NCI-H1417 (cell line): Measurements from ENCODE around the gene SPTBN5.
A peak's percentile ranks its signal among the peaks of the same experiment; 100 is the strongest.

Experiments used
- DNase-seq, 3 experiments: peaks; one replicate each; lab custom pipeline; 2025; lab: John Stamatoyannopoulos, UW

The SPTBN5 gene

GRCh38 chr15:41883484-41883825 is 10.4 kb downstream of the SPTBN5 start:
- DNase-seq: no peak

DNA sequence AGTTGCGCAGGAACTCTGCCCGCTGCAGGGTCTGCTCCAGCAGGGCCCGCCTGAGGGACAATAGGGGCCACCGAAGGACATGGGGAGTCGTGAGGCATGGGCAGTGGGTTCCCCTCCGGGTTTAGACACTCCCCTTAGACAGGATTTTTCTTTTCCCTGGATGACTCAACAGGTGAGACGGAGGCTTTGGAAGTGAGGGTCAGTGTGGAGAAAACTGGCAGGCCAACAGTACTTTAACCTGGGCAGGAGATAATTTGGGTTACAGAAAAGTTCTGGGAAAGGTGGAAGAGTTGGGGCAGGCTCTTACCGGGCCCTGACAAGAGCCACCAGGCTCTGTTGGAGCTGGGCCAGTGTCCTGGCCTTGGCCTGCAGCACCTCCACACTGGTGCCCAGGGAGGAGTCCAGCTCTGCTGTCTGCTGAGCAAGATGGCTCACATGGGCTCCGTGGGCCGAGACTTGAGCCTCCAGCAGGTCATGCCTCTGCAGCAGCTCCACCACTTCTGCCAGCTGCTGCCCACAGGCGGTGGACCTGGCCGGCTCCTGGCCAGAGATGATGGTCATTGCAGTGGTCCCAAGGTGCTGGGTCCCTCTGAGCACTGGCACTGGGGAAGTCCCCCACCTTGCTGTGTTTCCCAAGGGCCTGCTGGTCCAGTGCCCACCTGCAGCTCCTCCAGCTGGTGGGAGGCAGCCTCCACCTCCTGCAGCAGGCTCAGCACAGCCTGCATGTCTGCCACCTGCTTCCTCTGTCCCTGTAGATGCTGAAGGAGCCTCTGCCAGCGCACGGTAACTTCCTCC is 11.0 kb downstream of the SPTBN5 start:
- DNase-seq: no peak

GRCh38 chr15:41881920-41882688 is 11.7 kb downstream of the SPTBN5 start:
- DNase-seq: no peak

DNA sequence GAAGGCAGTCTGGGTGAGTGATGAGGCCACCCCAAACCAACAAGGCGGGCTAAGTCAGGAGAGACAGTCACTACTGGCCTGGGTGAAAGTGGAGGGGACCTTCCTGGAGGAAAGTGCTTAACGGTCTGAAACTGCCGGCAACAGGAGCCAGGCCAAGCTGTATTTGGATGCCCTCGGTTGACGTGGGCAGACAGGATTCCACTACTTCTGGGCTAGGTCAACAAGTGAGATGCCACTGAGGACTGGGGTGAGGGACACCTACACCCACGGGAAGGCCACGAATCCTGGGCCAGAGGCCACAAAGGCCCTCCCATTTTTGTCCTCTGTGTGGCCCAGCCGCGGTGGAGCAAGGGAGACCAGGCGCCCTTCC is 12.3 kb downstream of the SPTBN5 start:
- no peak for DNase-seq

DNA sequence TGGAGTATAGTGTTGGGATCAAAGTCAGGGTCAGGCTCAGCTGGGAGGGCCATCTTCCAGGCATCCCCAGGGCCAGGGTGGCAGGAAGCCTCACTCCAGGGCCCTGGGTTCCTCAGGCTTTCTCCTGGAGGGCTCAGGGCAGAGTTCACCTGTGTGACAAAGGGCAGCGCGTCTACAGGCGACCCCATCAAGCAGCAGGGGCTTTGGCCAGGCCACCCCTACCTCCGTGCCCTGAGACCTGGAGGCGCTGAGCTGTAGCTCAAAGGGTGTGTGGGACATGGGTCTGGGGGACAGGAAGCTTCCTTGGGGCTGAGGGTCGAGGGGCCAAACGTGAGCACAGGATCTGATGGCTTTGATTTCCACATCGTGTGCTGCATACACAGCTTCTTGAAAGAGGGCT is 12.8 kb downstream of the SPTBN5 start:
- DNase-seq: no peak

DNA sequence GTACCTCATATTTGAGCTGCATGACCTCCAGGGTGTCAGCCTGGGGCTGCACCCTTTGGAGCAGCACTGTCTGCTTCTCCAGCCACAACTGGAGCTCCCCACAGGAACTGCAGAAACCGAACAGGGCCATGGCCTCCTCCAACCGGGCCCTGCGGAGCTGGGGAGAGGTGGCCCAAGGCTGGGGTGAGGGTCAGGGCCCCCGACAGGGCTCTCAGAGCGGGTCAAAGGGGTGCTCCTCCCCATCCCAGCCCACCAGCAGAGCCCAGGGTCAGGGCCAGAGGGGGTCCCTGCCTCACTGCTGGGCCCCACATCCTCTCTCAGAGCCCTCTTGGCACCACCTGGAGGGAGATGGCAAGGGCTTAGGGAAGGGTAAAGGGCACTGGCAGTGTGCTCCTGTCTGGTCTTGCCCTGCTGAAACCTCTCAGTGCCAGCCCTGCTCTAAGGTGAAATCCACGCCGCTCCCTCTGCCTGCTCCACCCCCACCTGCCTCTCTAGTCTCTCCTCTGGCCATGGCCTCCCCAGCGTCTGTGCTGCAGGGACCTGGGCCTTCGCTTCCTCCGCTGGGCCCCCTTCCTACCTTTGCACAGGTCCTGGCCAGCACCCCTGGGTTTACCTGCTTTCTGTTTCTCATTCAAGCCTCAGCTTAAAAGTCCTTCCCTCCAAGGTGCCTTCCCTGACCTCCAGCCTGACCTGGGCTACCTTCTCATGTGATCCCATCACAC is 13.5 kb downstream of the SPTBN5 start:
- DNase-seq: no peak

- DNase-seq: peak in 1 of 3 experiments; percentile 1
Measured at GRCh38 chr15:41879321-41879845, 14.5 kb downstream of the SPTBN5 start.

DNA sequence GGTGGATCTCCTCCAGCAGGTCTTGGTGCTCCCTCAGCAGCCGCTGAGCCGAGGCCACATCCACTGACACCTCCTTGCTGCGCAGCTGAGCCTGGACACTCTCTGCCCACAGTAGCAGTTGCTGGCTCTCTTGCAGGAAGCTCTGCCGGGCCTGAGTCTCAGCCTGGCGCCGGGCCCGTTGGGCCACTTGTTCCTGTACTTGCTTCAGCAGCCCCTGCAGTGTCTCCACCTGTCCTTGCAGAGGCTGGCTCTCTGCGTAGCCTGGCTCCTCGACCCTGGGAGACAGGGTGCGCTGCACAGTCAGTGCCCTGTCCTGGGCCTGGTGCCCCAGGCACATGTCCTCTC is 15.5 kb downstream of the SPTBN5 start:
- DNase-seq: peak in 1 of 3 experiments; percentile 4

GRCh38 chr15:41877631-41878354 is 16.1 kb downstream of the SPTBN5 start:
- DNase-seq: peak in 1 of 3 experiments; percentile 18

DNA sequence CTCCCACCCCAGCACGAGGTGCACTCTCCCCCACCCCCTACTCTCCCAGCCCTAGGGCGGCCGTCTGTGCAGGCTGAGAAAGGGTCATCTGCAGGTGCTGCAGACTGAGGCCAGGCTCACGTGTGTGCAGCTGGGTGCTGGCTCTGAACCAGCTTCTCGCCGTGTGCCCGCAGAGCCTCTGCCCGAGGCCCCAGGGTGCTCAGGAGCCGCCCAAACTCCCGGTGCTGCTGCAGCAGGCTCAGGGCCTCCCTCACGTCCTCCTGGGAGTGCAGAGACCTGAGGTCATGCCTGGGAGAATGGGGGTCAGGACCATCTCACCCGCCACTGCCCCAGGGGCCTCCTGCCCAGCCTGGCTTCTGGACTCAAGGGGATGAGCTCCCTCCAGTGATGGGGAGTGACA is 17.2 kb downstream of the SPTBN5 start:
- DNase-seq: no peak

DNA sequence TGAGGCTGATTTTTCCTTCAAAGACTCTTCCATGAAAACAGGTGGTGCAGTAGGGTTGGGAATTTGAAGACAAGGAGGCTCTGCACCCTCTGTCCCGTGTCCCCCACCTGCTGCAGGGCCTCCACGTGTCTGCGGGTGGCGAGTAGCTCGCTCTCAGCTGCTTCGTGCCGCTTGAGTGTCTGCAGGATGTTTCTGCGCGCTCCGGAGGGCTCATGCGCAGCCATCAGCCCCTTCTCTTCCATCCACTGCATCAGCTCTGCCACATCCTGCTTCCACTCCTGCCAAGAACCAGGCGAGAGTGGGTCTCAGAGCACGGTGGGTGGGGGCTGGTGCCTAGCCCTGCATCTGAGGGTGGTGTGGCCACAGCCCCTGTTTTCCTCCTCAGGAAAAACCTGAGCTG is 17.8 kb downstream of the SPTBN5 start:
- DNase-seq: peak in 1 of 3 experiments; percentile 22

- DNase-seq: no peak
Measured at GRCh38 chr15:41874736-41875135, 19.1 kb downstream of the SPTBN5 start.

GRCh38 chr15:41873711-41874110 is 20.1 kb downstream of the SPTBN5 start:
- peak in 2 of 3 experiments; percentile 22 to 58 for DNase-seq

DNA sequence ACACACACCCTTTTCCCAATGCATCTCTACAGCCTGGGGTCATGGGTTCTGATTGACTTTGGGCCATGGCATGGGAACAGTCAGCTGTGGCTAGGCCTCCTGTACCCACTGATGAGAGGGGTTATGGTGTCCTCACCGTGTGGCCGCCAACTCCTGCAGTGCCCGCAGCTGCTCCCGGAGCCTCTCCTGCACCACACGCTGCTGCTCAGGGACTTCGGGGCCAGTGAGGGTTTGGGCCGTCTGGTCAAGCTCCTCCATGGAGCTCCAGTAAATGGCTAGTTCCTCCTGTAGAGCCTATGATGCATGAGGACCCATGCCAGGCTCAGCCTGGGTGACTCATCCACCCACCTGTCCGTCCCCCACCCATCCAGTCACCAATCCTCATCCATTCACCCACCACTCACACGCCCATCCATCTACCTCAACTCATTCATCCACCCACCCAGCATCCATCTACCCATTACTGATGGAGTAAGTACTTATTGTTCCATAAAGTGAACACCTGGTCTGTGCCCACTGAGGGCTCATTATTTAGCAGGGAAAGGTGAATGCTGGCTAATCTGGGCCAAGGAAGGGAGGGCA is 21.6 kb downstream of the SPTBN5 start:
- no peak for DNase-seq

DNA sequence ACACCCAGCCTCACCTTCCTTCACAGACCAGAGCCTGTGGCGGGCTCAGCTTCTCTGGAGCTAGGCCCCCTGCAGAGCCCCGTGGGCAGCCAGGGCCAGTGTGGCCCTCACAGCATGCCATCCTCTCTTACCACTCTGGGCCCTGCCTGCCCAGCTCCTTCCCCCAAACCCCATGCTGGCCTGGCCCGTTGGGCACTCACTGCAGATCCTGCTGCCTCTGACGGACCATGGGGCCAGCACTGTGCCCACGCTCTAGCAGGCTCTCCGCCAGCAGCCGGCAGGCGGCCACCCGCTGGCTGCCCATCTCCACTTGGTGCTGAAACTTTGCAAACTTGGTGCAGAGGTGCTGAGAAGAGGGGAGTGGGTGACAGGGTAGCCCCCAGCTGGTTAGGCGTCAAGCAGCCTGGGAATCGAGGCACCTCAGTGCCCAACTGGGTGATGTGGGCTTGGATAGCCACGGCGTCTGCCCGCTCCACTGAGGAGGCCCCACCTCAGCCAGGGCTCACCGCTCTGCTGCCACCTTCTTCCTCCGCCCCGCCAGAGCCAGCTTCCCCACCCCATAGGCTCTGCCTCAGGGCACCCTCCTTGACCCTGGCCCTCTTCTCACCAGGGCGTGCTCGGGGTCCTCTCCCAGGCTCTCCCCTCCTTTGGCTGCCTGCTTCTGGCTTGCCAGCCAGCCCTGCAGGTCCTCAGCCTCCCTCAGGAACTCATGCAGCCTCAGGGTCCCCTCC is 22.5 kb downstream of the SPTBN5 start:
- no peak for DNase-seq

DNA sequence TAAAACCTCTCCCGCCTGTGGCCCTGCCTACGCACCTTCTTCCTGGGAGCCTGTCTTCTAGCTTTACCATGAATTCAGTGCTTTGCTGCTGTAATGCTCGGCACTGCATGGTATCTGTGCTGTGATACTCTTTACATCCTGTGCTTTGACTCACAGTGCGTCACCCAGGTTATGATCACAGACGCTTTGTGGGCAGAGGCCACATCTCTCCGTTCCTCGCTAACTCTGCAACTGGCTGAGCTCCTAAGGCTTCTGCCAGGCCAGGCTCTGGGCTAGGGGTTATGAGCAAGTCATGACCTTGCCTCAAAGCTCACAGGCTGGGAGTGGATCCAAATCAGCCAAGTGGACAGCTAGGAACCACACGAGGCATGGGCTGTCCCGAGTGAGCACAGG is 23.2 kb downstream of the SPTBN5 start:
- no peak for DNase-seq

DNA sequence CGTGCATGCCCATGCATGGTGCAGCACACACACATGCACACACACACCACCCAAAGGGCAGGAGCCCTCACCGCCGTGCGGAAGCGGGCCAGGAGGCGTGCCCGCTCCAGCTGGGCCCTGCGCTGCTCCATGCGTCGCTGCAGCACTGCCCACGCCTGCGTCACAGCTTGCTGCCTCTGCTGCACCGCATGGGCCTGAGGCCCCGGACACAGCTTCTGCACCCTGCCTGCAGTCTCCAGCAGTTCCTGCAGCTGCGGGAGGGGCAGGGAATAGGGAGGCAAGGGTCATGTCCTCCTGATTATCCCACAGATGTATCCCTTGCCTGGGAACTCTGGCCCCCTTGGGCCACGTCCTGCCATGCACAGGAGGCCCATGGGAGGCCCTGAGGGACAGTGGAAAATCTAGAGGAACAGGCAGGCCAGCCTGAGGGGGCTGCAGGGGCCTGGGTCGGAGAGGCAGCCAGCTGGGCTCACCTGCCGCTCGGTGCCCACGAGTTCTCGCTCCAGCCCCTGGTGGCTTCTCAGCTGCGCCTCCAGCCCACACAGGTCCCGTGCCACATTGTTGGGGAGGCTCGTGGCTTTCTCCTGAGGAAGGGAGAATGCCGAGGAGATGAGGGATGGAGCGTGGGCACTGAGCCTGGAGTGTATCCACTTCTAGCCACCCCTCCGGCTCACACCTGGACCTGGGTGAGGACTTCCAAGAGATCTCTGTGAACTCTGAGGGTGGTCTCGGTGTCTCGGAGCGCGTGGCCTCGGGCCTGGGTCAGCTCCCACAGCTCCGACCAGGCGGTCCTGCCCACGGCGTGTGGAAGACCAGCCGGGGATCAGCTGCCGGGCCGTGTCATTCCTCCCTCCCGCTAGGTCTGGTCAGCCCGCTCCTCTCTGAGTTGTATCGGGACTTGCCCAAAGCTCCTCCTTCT is 23.8 kb downstream of the SPTBN5 start:
- DNase-seq: no peak

DNA sequence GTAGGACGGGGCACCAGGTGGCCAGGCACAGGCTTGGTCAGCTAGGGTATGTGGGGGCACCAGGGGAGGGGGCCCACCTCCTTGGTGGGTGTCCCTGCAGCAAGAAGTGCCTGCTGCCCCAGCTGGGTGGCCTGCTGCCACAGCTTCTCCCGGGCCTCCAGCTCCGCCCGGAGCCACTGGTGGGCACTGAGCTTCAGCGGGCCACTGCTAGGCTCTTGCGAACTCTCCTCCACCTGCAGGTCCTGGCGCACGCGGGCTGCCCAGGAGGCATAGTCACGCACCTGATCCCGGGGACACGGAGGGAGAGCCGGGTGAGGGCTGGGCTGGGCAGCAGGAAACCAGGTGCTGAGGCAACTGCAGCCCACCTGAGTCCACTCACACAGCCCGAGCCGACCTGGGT is 25.5 kb downstream of the SPTBN5 start:
- DNase-seq: no peak

DNA sequence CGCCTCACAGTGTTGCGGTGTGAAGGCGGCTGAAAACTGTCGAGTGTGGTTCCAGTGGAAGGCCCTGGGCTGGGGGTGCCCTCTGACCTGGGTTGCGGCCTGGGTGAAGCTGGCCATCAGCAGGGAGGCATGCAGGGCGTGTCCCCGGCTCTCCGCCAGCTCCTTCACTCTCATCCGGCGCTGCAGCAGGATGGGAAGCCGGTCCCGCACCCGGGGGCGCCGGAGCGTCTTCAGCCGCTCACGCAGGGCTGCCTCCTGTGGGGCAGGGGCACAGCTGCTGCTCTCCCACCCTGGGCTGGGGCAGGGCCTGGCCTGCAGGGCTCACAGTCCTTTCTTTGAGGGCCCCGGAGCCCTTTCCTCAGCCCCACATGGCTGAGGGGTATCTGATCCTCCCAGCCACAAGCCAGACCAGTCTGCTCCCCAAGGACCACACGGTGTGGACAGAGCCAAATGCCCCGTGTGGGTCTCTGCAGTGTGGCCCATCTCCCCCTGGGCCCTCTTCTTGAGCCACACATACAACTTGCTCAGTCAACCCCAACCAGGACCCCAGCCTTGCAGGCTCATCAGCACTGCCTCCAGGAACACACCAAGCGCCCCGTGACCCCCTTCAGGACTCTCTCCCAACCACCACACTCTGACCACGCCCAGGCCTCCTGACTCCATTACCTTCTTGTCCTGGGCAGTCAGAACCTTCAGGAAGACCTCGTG is 26.8 kb downstream of the SPTBN5 start:
- no peak for DNase-seq
